H9 (cell line): ENCODE results near the gene ASCC2. TPM values are rescaled to one million over a fixed set of nuclear protein-coding genes. Genes with fewer than 3 reads are reported as not detected.

Experiments used
- DNase-seq: peaks from one replicate; pipeline ENCODE4 v3.0.0-alpha.2; 2017
- H2AFZ ChIP-seq: one replicate; pipeline ENCODE4 v1.6.1; 2013; ENCODE audit warnings: mild to moderate bottlenecking, low read length, control low read depth, moderate library complexity
- H2AK5ac ChIP-seq: 2 replicates; pipeline ENCODE4 v1.6.1; 2013; ENCODE audit warnings: low read length, control low read depth, mixed read lengths; ENCODE audit not compliant: insufficient read length
- H2BK120ac ChIP-seq: one replicate; pipeline ENCODE4 v1.6.1; 2013; ENCODE audit warnings: low read depth, mild to moderate bottlenecking, low read length, control low read depth, inconsistent platforms; ENCODE audit not compliant: poor library complexity, severe bottlenecking
- H2BK12ac ChIP-seq: 2 replicates; pipeline ENCODE4 v1.6.1; 2013; ENCODE audit warnings: low read length, control low read depth, mixed read lengths, low read depth; ENCODE audit not compliant: insufficient read length
- H2BK15ac ChIP-seq: 2 replicates; pipeline ENCODE4 v1.6.1; 2013; ENCODE audit warnings: low read depth, low read length, control low read depth
- H2BK20ac ChIP-seq: one replicate; pipeline ENCODE4 v1.6.1; 2013; ENCODE audit warnings: low read depth, mild to moderate bottlenecking, low read length, control low read depth, inconsistent platforms; ENCODE audit not compliant: poor library complexity, severe bottlenecking
- H2BK5ac ChIP-seq: 2 replicates; pipeline ENCODE4 v1.6.1; 2013; ENCODE audit warnings: low read length, control low read depth, mixed read lengths; ENCODE audit not compliant: insufficient read length
- H3K14ac ChIP-seq: 2 replicates; pipeline ENCODE4 v1.6.1; 2013; ENCODE audit warnings: low read length, control low read depth; ENCODE audit not compliant: insufficient read depth
- H3K18ac ChIP-seq: 2 replicates; pipeline ENCODE4 v1.6.1; 2013; ENCODE audit warnings: low read depth, mild to moderate bottlenecking, mixed read lengths, low read length, control low read depth; ENCODE audit not compliant: insufficient read length
- H3K23ac ChIP-seq: 2 replicates; pipeline ENCODE4 v1.6.1; 2013; ENCODE audit warnings: low read length, control low read depth, mixed read lengths, low read depth; ENCODE audit not compliant: insufficient read length
- H3K23me2 ChIP-seq: 2 replicates; pipeline ENCODE4 v1.6.1; 2013; ENCODE audit warnings: low read depth, mild to moderate bottlenecking, mixed read lengths, low read length, control low read depth; ENCODE audit not compliant: insufficient read length, poor library complexity, severe bottlenecking
- H3K27ac ChIP-seq: 2 replicates; pipeline ENCODE4 v1.5.1; 2013; ENCODE audit warnings: low read length, control low read depth, mixed read lengths, low read depth; ENCODE audit not compliant: insufficient read length
- H3K27me3 ChIP-seq: 2 replicates; pipeline ENCODE4 v1.6.1; 2013; ENCODE audit warnings: low read length, control low read depth, inconsistent platforms; ENCODE audit not compliant: insufficient read depth
- H3K4ac ChIP-seq: 2 replicates; pipeline ENCODE4 v1.6.1; 2013; ENCODE audit warnings: low read depth, mild to moderate bottlenecking, control low read depth, inconsistent platforms, low read length, moderate library complexity
- H3K4me1 ChIP-seq: 2 replicates; pipeline ENCODE4 v1.6.1; 2013; ENCODE audit warnings: low read length, control low read depth, inconsistent platforms; ENCODE audit not compliant: insufficient read depth
- H3K4me2 ChIP-seq: 2 replicates; pipeline ENCODE4 v1.6.1; 2013; ENCODE audit warnings: low read length, control low read depth, mixed read lengths; ENCODE audit not compliant: insufficient read length, insufficient read depth
- H3K56ac ChIP-seq: 2 replicates; pipeline ENCODE4 v1.6.1; 2013; ENCODE audit warnings: low read depth, mild to moderate bottlenecking, mixed read lengths, low read length, control low read depth; ENCODE audit not compliant: insufficient read length
- H3K79me1 ChIP-seq: 2 replicates; pipeline ENCODE4 v1.6.1; 2013; ENCODE audit warnings: low read depth, mild to moderate bottlenecking, moderate library complexity, low read length, control low read depth, inconsistent platforms; ENCODE audit not compliant: insufficient read depth, poor library complexity, severe bottlenecking
- H3K79me2 ChIP-seq: 2 replicates; pipeline ENCODE4 v1.6.1; 2013; ENCODE audit warnings: low read length, control low read depth, inconsistent platforms; ENCODE audit not compliant: insufficient read depth
- H3K9ac ChIP-seq: 2 replicates; pipeline ENCODE4 v1.6.1; 2013; ENCODE audit warnings: low read length, control low read depth, mixed read lengths; ENCODE audit not compliant: insufficient read length; ENCODE audit errors: extremely low read depth
- H3K9me3 ChIP-seq: one replicate; pipeline ENCODE4 v1.6.1; 2013; ENCODE audit warnings: low read depth, low read length, inconsistent platforms; ENCODE audit not compliant: control insufficient read depth
- H3T11ph ChIP-seq: one replicate; pipeline ENCODE4 v1.6.1; 2013; ENCODE audit warnings: mild to moderate bottlenecking, low read length, control low read depth, inconsistent platforms
- H4K20me1 ChIP-seq: one replicate; pipeline ENCODE4 v1.6.1; 2013; ENCODE audit not compliant: control insufficient read depth, insufficient read length, insufficient read depth
- H4K5ac ChIP-seq: 2 replicates; pipeline ENCODE4 v1.6.1; 2013; ENCODE audit warnings: low read depth, mild to moderate bottlenecking, mixed read lengths, low read length, control low read depth; ENCODE audit not compliant: insufficient read length
- H4K8ac ChIP-seq: replicated peaks from 2 replicates; pipeline ENCODE4 v1.6.1; 2013; ENCODE audit warnings: low read length, control low read depth, mixed read lengths, low read depth; ENCODE audit not compliant: insufficient read length
- H4K91ac ChIP-seq: 2 replicates; pipeline ENCODE4 v1.6.1; 2013; ENCODE audit warnings: low read depth, mild to moderate bottlenecking, moderate library complexity, mixed read lengths, low read length, control low read depth; ENCODE audit not compliant: insufficient read length
- H3K27ac Mint-ChIP-seq, 3 experiments: 2 replicates in 2 of 3; 3 replicates in 1 of 3; pipeline ENCODE4 v1.8.0; 2020 to 2021; ENCODE audit warnings: mixed read lengths in 3 of 3, mild to moderate bottlenecking in 1 of 3, moderate library complexity in 1 of 3
- H3K27me3 Mint-ChIP-seq: 2 replicates; pipeline ENCODE4 v1.8.0; 2021; ENCODE audit warnings: low read depth, mild to moderate bottlenecking, moderate library complexity, mixed read lengths
- H3K36me3 Mint-ChIP-seq, 3 experiments: 2 replicates in 2 of 3; 3 replicates in 1 of 3; pipeline ENCODE4 v1.8.0; 2020 to 2021; ENCODE audit warnings: low read depth in 3 of 3, mixed read lengths in 3 of 3; ENCODE audit not compliant: insufficient read depth in 1 of 3
- H3K4me1 Mint-ChIP-seq, 2 experiments: 2 replicates each; pipeline ENCODE4 v1.8.0; 2020; ENCODE audit warnings: mixed read lengths in 2 of 2
- H3K4me3 Mint-ChIP-seq, 2 experiments: 2 replicates in 1 of 2; 3 replicates in 1 of 2; pipeline ENCODE4 v1.8.0; 2020 to 2021; ENCODE audit warnings: mild to moderate bottlenecking in 2 of 2, mixed read lengths in 2 of 2, moderate library complexity in 1 of 2
- H3K9me3 Mint-ChIP-seq, 2 experiments: 2 replicates in 1 of 2; 3 replicates in 1 of 2; pipeline ENCODE4 v1.8.0; 2020; ENCODE audit warnings: mild to moderate bottlenecking in 2 of 2, mixed read lengths in 2 of 2, moderate library complexity in 1 of 2
- CTCF ChIP-seq: fragments of 200-600 bp; sonication (generic); conservative IDR thresholded peaks from 3 replicates; pipeline ENCODE4 v1.8.0; 2021; ENCODE audit warnings: antibody characterized with exemption, mild to moderate bottlenecking
- WGBS: extraction: QIAGEN DNeasy Blood & Tissue Kit; methylation state at CpG from one replicate; pipeline ENCODE4 v1.1.7; 2013; ENCODE audit warnings: missing lambda C conversion rate, low lambda C conversion rate, mixed read lengths; ENCODE audit not compliant: insufficient read length; ENCODE audit errors: extremely low coverage; 5-methylcytosine and 5-hydroxymethylcytosine counted together
- total RNA-seq: library from RNA; stranded (reverse); gene quantifications from 2 replicates; pipeline ENCODE4 v1.2.1, GENCODE V29; 2021

The ASCC2 gene
- total RNA-seq, 1 experiment from 2014 or later = 48.2 TPM

GRCh38 chr22:29801153-29801552 lies 36.9 kb downstream of the ASCC2 start:
- Histone ChIP-seq H3K56ac (no peak overlapping the region), H4K20me1 (no peaks in the 10 kb centered on the region), H2BK12ac (no peak overlapping the region), H3K27me3 (no peaks in the 10 kb centered on the region), H3K9me3 (no peaks in the 10 kb centered on the region), H2BK15ac (no peak overlapping the region), H2BK120ac (no peak overlapping the region), H3K4me1 (no peaks in the 10 kb centered on the region), H3K4me2 (no peak overlapping the region), H3K23ac (no peak overlapping the region), H4K8ac (no peak overlapping the region), H3K23me2 (no peaks in the 10 kb centered on the region), H4K91ac (no peak overlapping the region), H3K79me2 (no peaks in the 10 kb centered on the region), H3T11ph (no peak overlapping the region), H3K4ac (no peak overlapping the region), H4K5ac (no peak overlapping the region), H2AFZ (no peak overlapping the region), H3K9ac (no peak overlapping the region), H2BK5ac (no peak overlapping the region), H2BK20ac (no peak overlapping the region), H3K18ac (no peak overlapping the region), H3K27ac (no peak overlapping the region), H3K79me1 (no peaks in the 10 kb centered on the region), H2AK5ac (no peak overlapping the region), H3K14ac (no peak overlapping the region)
- Mint-ChIP-seq H3K27ac (peak overlapping the region; percentile 41 to 83 (median 80); a peak in 5 of 7 replicates), H3K4me3 (no peak overlapping the region), H3K27me3 (no peaks in the 10 kb centered on the region), H3K4me1 (peaks cover 6 to 16% of the 10 kb centered on the region in 2 experiments), H3K36me3 (peaks cover 10 to 68% (median 15%) of the 10 kb centered on the region in 3 experiments; a peak in 6 of 7 replicates), H3K9me3 (no peaks in the 10 kb centered on the region)
- no CpG with 5 or more reads among the region's 5 CpGs for WGBS
- DNase-seq = no peak
- TF ChIP-seq CTCF = no peak
